Activated CD4-positive, alpha-beta T cell treated with anti-CD3 and anti-CD28 coated beads, Interleukin-2, amount 50 U/mL, for 24 hours (primary cell): ENCODE measurements around the gene NAT10.

Source experiments
- DNase-seq, 2 donors: peaks; one replicate each; pipeline ENCODE4 v3.0.0-alpha.2; 2020; ENCODE audit warnings: low read depth in 1 of 2, low spot score in 1 of 2

Gene NAT10

GRCh38 chr11:34105957-34106504 is 602 bp downstream of the NAT10 start:
- no peak for DNase-seq

- no peak for DNase-seq
These were observed 6.4 kb downstream of the NAT10 start for GRCh38 chr11:34111722-34112270.

GRCh38 chr11:34114014-34114413 is 8.6 kb downstream of the NAT10 start:
- DNase-seq: no peak

- DNase-seq: no peak
These were observed 9.0 kb downstream of the NAT10 start for GRCh38 chr11:34114471-34114870.

GRCh38 chr11:34120651-34121050 is 15.2 kb downstream of the NAT10 start:
- no peak for DNase-seq

GRCh38 chr11:34124885-34125668 is 19.6 kb downstream of the NAT10 start:
- no peak for DNase-seq

GRCh38 chr11:34126959-34127848 is 21.8 kb downstream of the NAT10 start:
- DNase-seq: no peak

GRCh38 chr11:34128824-34129223 is 23.4 kb downstream of the NAT10 start:
- DNase-seq: no peak

- DNase-seq: no peak
These were observed 27.0 kb downstream of the NAT10 start for GRCh38 chr11:34132261-34132965.

- no peak for DNase-seq
These were observed 29.3 kb downstream of the NAT10 start for GRCh38 chr11:34134765-34135164.

- no peak for DNase-seq
These were observed 30.0 kb downstream of the NAT10 start for GRCh38 chr11:34135439-34135838.

GRCh38 chr11:34136420-34136819 is 31.0 kb downstream of the NAT10 start:
- no peak for DNase-seq

GRCh38 chr11:34139346-34139745 is 33.9 kb downstream of the NAT10 start:
- DNase-seq: no peak

GRCh38 chr11:34140149-34140548 is 34.7 kb downstream of the NAT10 start:
- no peak for DNase-seq

- DNase-seq: no peak
These were observed 37.6 kb downstream of the NAT10 start for GRCh38 chr11:34143048-34143447.

- no peak for DNase-seq
These were observed 39.6 kb downstream of the NAT10 start for GRCh38 chr11:34145073-34145472.

GRCh38 chr11:34145847-34146381 is 40.5 kb downstream of the NAT10 start:
- no peak for DNase-seq

GRCh38 chr11:34146411-34146810 is 41.0 kb downstream of the NAT10 start:
- DNase-seq: no peak

- no peak for DNase-seq
These were observed 41.4 kb downstream of the NAT10 start for GRCh38 chr11:34146866-34147265.

GRCh38 chr11:34147581-34147980 is 42.2 kb downstream of the NAT10 start:
- DNase-seq: no peak
